ENCODE data around the gene KRT20.
"Not testable (repeated sequence)": the region's sequence is repeated elsewhere in the genome, so short reads cannot be mapped to it uniquely, and the experiment has no call there.

Gene KRT20

GRCh38 chr17:40859536-40859935 lies 25.5 kb downstream of the KRT20 start:
- Histone ChIP-seq H3K4me3 (ENCODE audit: low read length) (no peak overlapping the region), H3K27me3 (ENCODE audit: low read depth, low read length) (0 out of 2 replicates have a peak, but pooled peaks cover 2% of the 10 kb centered on the region), H3K4me1 (ENCODE audit: low read length) (no peaks in the 10 kb centered on the region), H2AFZ (ENCODE audit: low read depth, low read length) (no peak overlapping the region), H3K9ac (ENCODE audit: low read length) (no peak overlapping the region), H3K9me3 (ENCODE audit: insufficient read depth, low read length) (no peaks in the 10 kb centered on the region), H3K36me3 (replicated peaks; ENCODE audit: low read depth, low read length) (no peaks in the 10 kb centered on the region), H3K79me2 (ENCODE audit: low read length) (no peaks in the 10 kb centered on the region), H3K27ac (ENCODE audit: low read length) (no peak overlapping the region), H4K20me1 (ENCODE audit: insufficient read depth, low read length) (no peaks in the 10 kb centered on the region), H3K4me2 (ENCODE audit: low read length) (no peak overlapping the region)
- TF ChIP-seq EZH2phosphoT487 (IDR thresholded peaks at IDR 0.05; ENCODE audit: low read depth), result no peak
- no peak for TF ChIP-seq CTCF (IDR thresholded peaks at IDR 0.05; ENCODE audit: low read depth, low read length)

GRCh38 chr17:40858667-40859066 lies 26.4 kb downstream of the KRT20 start:
- not testable (repeated sequence) for H3K4me2 ChIP-seq (ENCODE audit: low read length); H3K4me3 ChIP-seq (ENCODE audit: low read length); H3K4me1 ChIP-seq (ENCODE audit: low read length); H3K9ac ChIP-seq (ENCODE audit: low read length); H3K27me3 ChIP-seq (ENCODE audit: low read depth, low read length); H3K36me3 ChIP-seq (replicated peaks; ENCODE audit: low read depth, low read length); H3K27ac ChIP-seq (ENCODE audit: low read length); H2AFZ ChIP-seq (ENCODE audit: low read depth, low read length); H4K20me1 ChIP-seq (ENCODE audit: insufficient read depth, low read length); H3K9me3 ChIP-seq (ENCODE audit: insufficient read depth, low read length); H3K79me2 ChIP-seq (ENCODE audit: low read length)

- no peak overlapping the region for H2AFZ ChIP-seq (ENCODE audit: low read depth, low read length)
- no peaks in the 10 kb centered on the region for H3K4me1 ChIP-seq (ENCODE audit: low read length)
- TF ChIP-seq CTCF (IDR thresholded peaks at IDR 0.05; ENCODE audit: low read depth, low read length) (no peak), EZH2phosphoT487 (IDR thresholded peaks at IDR 0.05; ENCODE audit: low read depth) (no peak)
- H3K27me3 ChIP-seq (ENCODE audit: low read depth, low read length), result peaks cover 10% of the 10 kb centered on the region; the same call in 1 of the 2 replicates
- H3K36me3 ChIP-seq (replicated peaks; ENCODE audit: low read depth, low read length), result no peaks in the 10 kb centered on the region
- no peak overlapping the region for H3K27ac ChIP-seq (ENCODE audit: low read length)
- no peaks in the 10 kb centered on the region for H3K9me3 ChIP-seq (ENCODE audit: insufficient read depth, low read length)
- no peaks in the 10 kb centered on the region for H3K79me2 ChIP-seq (ENCODE audit: low read length)
- H3K4me3 ChIP-seq (ENCODE audit: low read length), result no peak overlapping the region
- no peak overlapping the region for H3K9ac ChIP-seq (ENCODE audit: low read length)
- no peaks in the 10 kb centered on the region for H4K20me1 ChIP-seq (ENCODE audit: insufficient read depth, low read length)
- H3K4me2 ChIP-seq (ENCODE audit: low read length), result no peak overlapping the region
Measured at GRCh38 chr17:40857535-40857934, 27.5 kb downstream of the KRT20 start.

- no peaks in the 10 kb centered on the region for H3K4me1 ChIP-seq (ENCODE audit: low read length)
- no peaks in the 10 kb centered on the region for H3K79me2 ChIP-seq (ENCODE audit: low read length)
- peaks cover 11% of the 10 kb centered on the region; the same call in 1 of the 2 replicates for H3K27me3 ChIP-seq (ENCODE audit: low read depth, low read length)
- no peak overlapping the region for H3K27ac ChIP-seq (ENCODE audit: low read length)
- no peak overlapping the region for H3K4me3 ChIP-seq (ENCODE audit: low read length)
- H2AFZ ChIP-seq (ENCODE audit: low read depth, low read length), result no peak overlapping the region
- TF ChIP-seq CTCF (IDR thresholded peaks at IDR 0.05; ENCODE audit: low read depth, low read length), result no peak
- no peak for TF ChIP-seq EZH2phosphoT487 (IDR thresholded peaks at IDR 0.05; ENCODE audit: low read depth)
- no peaks in the 10 kb centered on the region for H3K36me3 ChIP-seq (replicated peaks; ENCODE audit: low read depth, low read length)
- no peaks in the 10 kb centered on the region for H4K20me1 ChIP-seq (ENCODE audit: insufficient read depth, low read length)
- H3K9ac ChIP-seq (ENCODE audit: low read length), result no peak overlapping the region
- no peaks in the 10 kb centered on the region for H3K9me3 ChIP-seq (ENCODE audit: insufficient read depth, low read length)
- H3K4me2 ChIP-seq (ENCODE audit: low read length), result no peak overlapping the region
Measured at GRCh38 chr17:40854175-40854814, 30.7 kb downstream of the KRT20 start.

Data from OCI-LY3 (cell line).